ENCODE data around the gene ATXN1.
"Not testable (repeated sequence)": the region's sequence is repeated elsewhere in the genome, so short reads cannot be mapped to it uniquely, and the experiment has no call there.

ATXN1 gene

GRCh38 chr6:16793828-16794412 lies 32.7 kb upstream of the ATXN1 start:
- TF ChIP-seq CTCF (IDR thresholded peaks at IDR 0.05; ENCODE audit: control insufficient read depth, insufficient read depth, low read depth, low read length, missing control alignments), result no peak
- H3K4me3 ChIP-seq (ENCODE audit: control insufficient read depth, low read depth, low read length), result no peak overlapping the region
- DNase-seq (ENCODE audit: low read depth), result no peak

- H3K4me3 ChIP-seq (ENCODE audit: control insufficient read depth, low read depth, low read length), result no peak overlapping the region
- no peak for DNase-seq (ENCODE audit: low read depth)
- no peak for TF ChIP-seq CTCF (IDR thresholded peaks at IDR 0.05; ENCODE audit: control insufficient read depth, insufficient read depth, low read depth, low read length, missing control alignments)
Measured at GRCh38 chr6:16789329-16790038, 28.2 kb upstream of the ATXN1 start.

GRCh38 chr6:16787128-16787682 lies 25.9 kb upstream of the ATXN1 start:
- H3K4me3 ChIP-seq (ENCODE audit: control insufficient read depth, low read depth, low read length), result no peak overlapping the region
- no peak for TF ChIP-seq CTCF (IDR thresholded peaks at IDR 0.05; ENCODE audit: control insufficient read depth, insufficient read depth, low read depth, low read length, missing control alignments)
- no peak for DNase-seq (ENCODE audit: low read depth)

GRCh38 chr6:16785496-16785895 lies 24.2 kb upstream of the ATXN1 start:
- H3K4me3 ChIP-seq (ENCODE audit: control insufficient read depth, low read depth, low read length), result no peak overlapping the region
- TF ChIP-seq CTCF (IDR thresholded peaks at IDR 0.05; ENCODE audit: control insufficient read depth, insufficient read depth, low read depth, low read length, missing control alignments), result no peak
- no peak for DNase-seq (ENCODE audit: low read depth)

- H3K4me3 ChIP-seq (ENCODE audit: control insufficient read depth, low read depth, low read length); DNase-seq (ENCODE audit: low read depth): not testable (repeated sequence)
Measured at GRCh38 chr6:16784957-16785356, 23.7 kb upstream of the ATXN1 start.

- no peak overlapping the region for H3K4me3 ChIP-seq (ENCODE audit: control insufficient read depth, low read depth, low read length)
- TF ChIP-seq CTCF (IDR thresholded peaks at IDR 0.05; ENCODE audit: control insufficient read depth, insufficient read depth, low read depth, low read length, missing control alignments), result no peak
- DNase-seq (ENCODE audit: low read depth), result no peak
Measured at GRCh38 chr6:16783952-16784565, 22.8 kb upstream of the ATXN1 start.

GRCh38 chr6:16783509-16783908 lies 22.2 kb upstream of the ATXN1 start:
- no peak for DNase-seq (ENCODE audit: low read depth)
- TF ChIP-seq CTCF (IDR thresholded peaks at IDR 0.05; ENCODE audit: control insufficient read depth, insufficient read depth, low read depth, low read length, missing control alignments), result no peak
- no peak overlapping the region for H3K4me3 ChIP-seq (ENCODE audit: control insufficient read depth, low read depth, low read length)

Data from AG09309 (cell line).